ENCODE results near the gene KIF4A.
"Not testable (repeated sequence)": the region's sequence is repeated elsewhere in the genome, so short reads cannot be mapped to it uniquely, and the experiment has no call there.

The KIF4A gene

DNA sequence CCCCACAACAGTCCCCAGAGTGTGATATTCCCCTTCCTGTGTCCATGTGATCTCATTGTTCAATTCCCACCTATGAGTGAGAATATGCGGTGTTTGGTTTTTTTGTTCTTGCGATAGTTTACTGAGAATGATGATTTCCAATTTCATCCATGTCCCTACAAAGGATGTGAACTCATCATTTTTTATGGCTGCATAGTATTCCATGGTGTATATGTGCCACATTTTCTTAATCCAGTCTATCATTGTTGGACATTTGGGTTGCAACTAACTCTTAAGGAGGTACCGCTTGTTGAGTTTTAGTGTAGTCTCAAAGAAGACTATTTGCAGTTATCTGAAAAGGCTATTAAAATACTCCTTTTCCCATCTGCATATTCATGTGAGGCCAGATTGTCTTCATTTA, 110.3 kb downstream of the KIF4A start:
- not testable (repeated sequence) for DNase-seq

DNA sequence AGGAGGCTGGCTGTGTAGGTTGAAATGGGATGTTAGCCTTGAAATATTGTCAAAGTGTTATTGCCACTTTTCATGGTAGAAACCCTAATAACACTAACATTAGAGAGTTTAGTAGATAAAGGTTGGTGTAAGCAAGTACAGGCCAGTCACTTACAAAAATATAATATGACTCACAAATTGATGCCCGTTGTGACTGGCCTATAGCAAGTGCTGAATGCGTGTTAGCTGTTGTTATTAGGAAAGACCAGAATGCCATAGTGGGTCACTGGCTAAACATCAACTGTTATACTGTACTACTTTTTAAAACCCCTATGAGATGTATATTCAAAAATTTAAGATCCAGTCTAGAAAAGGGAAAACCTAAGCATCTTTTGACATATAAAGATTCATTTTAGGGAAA, 112.8 kb downstream of the KIF4A start:
- DNase-seq, result no peak

DNA sequence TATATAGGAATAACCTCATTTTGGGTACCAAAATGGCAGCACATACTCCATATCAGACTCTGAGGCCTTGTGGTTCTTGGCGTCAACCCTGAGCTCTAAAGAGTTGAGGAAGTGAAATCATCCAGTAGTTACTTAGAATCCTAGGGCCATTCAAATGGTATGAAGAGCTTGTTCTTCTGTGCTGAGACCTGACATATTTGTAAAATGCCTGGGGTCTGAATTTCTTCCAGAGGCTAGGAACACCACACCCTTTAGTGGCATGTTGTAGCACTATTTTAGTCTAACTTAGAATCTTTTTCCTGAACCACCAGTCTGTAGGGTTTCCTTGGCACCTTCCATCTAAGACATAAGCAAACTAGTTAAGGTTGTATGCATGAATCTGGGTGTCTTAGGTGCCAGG, 115.1 kb downstream of the KIF4A start:
- DNase-seq, result no peak

DNA sequence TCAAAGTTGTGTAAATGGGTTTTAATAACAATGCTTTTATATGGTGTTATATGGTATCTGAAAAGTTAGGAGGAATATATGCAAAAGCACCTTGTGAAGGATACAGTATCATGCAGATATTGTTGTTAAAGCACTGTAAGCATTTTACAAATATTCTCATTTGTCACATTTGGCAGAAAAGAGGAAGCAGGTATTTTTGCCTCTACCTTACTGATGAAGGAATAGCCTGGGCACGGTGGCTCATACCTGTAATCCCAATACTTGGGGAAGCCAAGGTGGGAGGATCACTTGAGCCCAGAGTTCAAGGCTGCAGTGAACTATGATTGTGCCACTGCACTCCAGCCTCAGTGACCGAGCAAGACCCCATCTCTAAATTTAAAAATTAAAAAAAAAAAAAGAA, 121.0 kb downstream of the KIF4A start:
- no peak for DNase-seq

DNA sequence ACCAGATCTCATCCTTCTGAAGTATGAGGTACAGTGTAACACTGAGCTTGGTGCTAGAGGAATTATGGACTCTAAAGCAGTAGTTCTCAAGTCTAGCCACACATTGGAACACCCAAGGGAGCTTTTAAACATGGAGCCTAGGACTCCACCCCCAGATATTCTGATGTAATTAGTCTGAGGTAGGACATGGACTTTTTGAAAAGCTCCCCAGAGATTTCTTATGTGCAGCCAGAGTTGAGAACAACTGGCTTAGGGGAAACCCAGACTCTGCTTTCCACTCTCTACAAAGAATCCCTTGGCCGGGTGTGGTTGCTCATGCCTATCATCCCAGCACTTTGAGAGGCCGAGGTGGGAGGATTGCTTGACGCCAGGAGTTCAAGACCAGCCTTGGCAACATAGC, 121.6 kb downstream of the KIF4A start:
- no peak for DNase-seq

DNA sequence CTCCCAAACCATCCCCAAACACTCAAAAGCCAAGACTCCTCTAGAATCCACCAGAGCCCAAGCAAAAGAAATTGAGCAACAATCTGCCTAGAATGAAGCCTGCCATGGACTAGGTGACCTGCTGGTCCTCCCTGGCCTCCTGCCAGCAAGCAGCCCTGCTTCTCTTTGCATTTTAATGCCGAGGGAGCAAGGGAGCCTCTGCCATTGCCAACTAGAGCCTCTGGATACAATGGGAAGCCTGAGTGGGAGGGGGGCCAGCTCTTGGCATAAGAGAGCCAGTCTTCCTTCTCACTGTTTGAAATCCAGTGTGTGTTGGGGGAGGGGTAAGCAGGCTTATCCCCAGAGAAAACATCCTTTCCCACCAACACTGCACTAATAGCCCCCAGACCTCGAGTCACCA, 131.7 kb downstream of the KIF4A start:
- no peak for DNase-seq

DNA sequence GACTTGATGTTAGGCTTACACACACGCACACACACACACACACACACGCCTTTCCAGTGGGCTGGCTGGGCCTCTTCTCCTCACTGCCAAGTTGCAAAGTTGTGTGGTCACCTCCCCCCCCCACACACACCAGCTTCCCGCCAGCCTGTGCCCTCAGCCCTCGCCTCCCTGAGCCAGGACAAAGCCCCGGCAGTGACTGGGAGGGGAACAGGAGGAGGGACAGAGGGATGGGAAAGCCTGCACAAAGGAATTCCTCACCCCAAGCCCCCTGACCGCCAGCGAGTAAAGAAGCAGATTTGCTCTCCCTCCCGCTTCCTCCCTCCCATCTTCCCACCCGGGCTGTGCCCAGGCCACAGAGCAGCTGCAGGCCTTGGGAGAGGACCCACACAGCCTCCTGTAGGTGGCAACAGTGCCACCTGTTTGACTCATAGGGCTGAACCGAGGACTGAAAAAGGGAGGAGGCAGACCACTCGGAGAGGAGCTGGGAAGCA, 133.0 kb downstream of the KIF4A start, which contains the start of gene GDPD2:
Gene GDPD2 (plus strand): TSS at position 464 of the 491 bp plus-strand sequence. CDS start 1,671 bp downstream, outside the sequence.
- peak; percentile 2 for DNase-seq

DNA sequence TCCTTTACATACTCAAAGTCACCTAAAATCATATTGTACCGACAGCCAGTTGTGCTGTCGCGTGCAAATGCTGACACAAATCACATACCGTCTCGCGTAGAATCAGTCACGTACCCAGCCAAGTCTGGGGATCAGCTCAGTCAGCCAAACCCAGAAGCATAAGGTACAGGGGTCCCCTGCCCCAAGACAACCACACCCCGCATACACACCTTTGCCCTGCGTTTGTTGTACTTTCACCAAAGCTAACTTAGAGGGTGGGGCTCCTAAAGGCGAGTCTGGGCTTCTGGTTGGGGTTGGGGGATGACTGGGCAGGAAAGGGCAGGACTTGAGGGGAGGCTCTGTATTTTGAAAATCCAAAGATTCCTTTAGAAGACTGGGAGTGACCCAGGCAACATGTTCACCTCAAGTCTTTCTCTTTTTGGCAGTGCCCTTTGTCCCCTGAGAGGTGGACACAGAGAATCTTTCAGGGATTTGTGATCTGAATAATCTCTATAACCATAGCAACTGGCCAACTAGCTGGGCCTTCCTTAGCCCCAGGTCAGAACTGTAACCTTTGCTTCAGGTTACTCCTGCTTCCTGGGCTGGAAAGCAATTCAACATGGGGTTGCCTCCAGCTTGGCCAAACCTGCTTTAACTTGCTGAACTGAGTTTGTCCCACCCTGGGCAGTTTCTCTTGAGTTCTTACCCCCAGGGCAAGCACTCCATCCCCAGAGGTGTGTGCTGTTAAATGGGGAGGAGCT, 134.2 kb downstream of the KIF4A start:
- no peak for DNase-seq

DNA sequence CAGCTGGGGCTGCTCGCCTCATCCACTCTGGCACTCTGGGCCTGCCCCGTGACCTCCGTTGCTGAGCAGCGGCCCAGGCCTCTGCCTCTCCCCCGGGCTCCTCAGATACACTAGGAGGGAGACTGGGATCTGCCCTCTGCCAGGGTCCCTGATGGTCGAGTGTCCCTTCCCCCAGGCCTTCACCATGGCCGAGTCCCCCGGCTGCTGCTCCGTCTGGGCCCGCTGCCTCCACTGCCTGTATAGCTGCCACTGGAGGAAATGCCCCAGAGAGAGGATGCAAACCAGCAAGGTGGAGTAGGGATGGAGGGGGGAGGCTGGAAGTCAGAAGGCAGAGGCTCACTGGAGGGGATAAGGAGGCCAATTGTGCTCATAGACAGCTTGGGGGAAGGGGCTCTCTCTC, 134.9 kb downstream of the KIF4A start:
- no peak for DNase-seq

DNA sequence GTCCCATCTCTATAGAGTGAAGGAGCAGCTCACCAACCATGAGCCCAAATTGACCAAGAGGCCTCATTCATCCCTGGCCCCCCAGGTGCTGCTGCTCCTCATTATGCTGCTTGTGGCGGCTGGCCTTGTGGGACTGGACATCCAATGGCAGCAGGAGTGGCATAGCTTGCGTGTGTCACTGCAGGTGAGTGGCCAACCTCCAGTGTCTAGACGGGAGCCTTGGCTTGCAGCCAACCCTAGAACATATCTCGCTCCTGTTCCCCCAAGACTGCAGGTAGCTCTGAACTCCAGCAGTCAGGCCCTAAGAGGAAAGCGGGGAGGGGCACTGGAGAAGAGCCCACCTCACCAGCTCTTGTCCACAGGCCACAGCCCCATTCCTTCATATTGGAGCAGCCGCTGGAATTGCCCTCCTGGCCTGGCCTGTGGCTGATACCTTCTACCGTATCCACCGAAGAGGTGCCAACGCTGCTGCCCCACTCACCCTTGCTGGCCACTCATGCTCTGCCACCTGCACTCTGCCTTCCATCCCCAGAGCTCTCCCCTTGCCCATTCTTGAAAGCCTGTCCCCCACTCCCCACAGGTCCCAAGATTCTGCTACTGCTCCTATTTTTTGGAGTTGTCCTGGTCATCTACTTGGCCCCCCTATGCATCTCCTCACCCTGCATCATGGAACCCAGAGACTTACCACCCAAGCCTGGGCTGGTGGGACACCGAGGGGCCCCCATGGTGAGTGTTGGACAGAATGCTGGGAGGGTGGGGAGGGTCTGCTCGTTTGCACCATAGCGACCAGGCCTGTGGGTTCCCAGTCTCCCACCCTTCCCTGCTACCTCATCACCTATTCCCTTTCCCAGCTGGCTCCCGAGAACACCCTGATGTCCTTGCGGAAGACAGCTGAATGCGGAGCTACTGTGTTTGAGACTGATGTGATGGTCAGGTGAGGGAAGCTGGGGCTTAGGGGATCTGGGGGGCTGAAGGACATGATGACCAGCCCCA, 136.7 kb downstream of the KIF4A start:
- no peak for DNase-seq

DNA sequence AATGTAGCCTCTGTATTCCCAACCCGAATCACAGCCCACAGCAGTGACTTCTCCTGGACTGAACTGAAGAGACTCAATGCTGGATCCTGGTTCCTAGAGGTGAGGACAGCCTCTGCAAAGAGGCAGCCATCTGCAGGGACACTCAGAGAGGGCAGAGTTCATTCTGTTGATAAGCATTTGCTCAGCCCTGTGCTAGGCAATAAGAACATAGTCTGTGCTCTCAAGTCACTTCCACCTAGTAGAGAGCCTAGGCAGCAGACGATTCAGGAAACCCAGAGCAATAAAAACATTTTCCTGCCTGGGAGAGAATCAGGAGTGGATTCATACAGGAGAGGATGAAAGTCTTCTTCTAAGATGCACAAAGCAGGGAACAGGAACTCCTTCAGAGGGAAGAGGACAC, 137.5 kb downstream of the KIF4A start:
- no peak for DNase-seq

DNA sequence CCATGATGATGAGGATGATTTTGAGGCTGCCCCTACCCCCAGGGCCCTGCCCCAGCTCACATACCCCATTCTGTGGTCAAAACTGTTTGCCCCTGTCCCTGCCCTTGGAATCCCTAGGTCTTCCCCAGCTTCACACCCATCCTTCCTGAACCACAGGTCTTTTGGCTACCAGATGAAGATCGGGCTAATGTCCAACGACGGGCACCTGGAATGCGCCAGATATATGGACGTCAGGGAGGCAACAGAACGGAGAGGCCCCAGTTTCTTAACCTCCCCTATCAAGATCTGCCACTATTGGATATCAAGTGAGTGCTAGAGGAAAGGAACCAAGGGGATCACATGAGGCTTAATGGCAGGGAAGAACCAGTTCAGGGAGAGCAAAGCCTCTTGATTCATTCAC, 139.9 kb downstream of the KIF4A start:
- no peak for DNase-seq

DNA sequence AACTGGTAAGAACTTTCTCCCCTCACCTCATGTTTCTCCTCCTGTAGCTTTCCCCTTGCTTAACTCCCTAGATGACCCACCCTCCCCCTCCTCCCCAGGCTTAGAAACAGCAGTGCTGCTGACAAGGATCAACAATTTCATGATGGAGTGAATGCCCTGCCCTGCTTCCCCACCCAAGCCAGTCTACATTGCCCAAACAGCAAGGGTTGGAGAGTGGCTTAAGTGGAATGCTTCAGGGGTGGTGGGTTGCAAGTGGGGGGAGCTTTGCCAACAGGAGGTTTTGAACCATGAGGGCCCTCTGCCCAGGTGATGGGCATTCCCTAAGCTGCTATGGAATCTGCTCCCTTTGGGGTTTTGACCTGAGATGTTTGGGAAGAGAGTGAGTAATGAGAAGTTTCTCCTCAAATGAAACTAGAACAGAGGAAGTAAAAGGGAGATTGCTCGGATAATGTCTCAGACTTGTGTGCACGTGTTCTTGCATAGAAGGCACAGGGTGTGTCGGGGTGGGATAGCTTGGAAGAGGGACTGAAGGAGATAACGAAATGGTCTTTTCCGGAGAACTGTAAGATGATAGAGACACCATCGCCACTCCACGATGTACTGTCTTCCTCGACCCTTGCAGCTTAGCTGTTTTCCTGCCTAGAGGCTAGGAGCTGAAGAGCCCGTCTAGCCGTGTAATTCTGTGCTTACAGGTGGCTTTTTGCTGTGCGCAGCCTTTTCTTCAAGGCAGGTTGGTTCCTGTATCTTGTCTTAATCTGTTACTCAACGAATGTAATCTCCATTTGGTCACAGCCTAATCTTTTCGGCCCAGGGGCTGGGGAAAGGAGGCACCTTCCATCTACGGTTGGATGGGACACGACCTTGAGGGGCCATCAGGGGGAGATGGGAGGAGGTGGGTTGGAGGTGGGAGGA, 143.3 kb downstream of the KIF4A start:
- DNase-seq, result no peak

DNA sequence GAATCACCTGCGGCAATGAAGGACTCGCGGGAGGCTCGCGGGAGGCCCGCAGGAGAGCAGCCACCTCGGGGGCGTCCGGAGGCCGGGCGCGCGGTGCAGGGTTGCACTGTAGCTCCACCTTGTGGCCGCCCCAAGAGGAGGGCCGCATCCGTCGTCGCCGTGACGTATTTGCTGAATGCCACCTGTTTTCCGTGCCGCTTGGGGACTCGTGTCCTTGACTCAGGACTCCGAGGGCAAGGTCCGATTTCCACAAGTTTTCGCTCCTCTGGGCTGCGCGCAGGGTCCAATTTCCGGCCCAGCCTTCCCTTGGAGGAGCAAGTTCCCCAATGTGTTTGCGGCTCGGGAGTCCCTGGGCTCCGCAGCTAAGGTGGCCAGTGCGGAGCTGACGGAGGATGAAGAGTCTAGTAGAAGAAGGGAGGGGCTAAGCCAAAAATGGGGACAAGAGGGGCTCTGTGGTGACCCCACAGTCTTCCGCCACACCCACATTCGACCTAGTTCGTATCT, 144.0 kb downstream of the KIF4A start:
- DNase-seq, result no peak

DNA sequence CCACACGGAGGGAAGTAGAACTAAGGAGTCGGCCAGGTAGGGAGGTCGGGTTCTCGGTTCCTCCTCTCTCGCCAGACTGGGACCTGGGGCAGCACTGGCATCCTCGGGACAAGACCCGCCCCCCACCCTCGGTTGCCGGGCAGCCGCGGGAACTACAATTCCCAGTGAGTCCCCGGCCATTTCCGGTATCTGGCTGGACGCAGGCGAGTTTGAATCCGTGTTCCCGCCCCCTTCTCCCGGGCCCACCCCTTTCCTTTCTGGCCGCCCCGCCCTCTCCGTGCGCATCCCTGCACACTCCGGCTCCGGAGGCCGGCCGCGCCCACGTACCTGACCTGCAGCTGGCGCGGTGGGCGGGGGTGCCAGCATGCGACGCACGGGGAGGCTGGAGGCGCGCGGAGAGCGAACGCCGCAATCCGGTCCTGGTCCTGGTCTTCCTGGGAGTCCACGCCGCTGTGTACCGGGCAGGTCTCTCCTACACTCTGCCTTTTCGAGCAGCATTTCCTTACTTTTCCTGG, 144.5 kb downstream of the KIF4A start:
- peak; percentile 38 for DNase-seq

DNA sequence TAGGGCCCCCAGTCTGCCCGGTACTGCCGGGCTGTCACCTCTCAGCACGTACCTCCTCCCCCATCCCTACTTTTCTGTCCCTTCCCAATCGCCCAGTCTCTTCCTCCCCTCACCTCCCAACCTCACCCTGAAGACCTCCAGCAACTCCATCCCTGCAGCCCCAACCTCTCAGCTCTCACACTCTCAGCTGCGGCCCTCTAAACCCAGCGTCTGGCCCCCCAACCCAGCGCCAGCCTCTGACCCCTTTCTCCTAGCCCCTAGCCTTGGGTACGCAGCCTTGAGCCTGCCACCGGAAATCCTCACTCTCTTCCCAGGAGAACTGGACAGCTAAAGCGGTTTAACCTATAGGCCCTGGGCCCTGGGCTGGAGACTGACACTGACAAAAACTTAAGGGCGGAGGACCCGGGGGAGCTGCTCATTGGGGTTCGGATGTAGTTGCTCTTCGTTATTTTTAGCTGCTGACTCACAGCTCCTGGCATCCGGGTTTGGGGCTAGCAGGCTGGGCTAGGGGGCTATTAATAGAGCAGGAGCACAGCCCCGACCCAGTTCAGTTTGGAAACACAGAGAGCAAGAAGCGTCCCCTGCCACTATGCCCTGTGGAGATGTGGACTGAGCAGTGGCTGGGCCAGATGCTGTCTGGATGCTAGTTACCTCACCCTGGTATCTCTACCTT, 145.1 kb downstream of the KIF4A start:
- no peak for DNase-seq

DNA sequence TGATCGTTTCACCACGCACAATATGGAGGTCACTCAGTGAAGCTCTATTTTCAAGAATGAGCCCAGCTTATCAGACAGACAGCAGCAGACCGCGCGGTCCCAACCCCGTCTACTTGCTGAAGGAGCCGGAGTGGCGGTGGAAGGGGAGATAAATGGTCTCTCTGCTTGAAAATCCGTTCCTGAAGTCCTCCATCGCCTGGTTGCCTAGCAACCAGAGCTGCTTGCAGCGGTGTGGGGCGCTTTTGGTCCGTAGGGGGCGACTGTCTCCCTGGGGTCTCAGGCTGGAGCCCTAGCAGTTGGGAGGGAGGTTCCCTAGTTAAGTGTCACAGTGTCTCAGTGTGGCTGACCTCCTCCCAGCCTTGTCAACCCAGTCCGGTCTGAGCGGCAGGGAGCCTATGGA, 146.4 kb downstream of the KIF4A start:
- DNase-seq, result no peak

DNA sequence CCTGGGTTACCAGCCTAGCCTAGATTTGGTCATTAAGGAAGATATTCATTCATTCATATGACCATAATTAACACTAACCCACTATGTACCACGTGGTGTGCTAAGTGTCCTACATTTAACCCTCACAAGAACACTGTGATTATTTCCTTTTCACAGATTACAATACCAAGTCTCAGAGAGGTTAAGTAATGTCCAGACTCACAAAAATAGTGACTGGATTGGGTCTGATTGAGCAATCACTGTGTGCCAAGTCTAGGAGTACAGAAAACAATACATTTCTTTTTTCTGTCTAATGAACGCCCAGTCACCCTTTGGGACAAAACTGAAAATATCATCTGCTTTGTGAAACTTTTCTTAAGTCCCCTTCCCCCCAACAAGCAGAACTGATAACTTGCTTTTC, 147.1 kb downstream of the KIF4A start:
- DNase-seq, result no peak

DNA sequence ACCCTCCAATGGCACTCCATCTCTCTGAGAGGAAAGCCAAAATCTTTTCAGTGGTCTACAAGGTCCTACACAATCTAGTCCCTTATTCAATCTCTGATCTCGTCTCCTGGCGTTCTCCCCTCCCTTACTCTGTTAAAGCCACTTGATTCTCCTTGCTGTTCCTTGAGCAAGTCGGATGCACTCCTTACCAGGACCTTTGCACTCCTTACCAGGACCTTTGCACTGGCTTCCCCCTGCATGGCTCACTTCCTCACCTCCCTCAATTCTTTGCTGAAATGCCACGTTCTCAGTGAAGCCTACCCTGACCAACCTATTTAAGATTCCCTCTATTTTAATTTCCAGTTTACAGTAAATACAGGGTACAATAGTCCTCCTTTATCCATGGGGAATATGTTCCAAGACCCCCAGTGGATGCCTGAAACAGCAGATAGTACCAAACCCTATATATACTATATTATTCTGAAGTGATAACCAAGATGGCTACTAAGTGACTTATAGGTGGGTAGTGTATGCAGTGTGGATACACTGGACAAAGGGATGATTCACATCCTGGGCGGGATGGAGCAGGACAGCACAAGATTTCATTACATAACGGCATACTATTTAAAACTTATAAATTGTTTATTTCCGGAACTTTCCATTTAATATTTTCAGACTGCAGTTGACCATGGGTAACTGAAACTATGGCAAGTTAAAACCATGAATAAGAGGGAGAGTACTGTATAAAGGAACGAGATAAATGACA, 148.2 kb downstream of the KIF4A start:
- no peak for DNase-seq

DNA sequence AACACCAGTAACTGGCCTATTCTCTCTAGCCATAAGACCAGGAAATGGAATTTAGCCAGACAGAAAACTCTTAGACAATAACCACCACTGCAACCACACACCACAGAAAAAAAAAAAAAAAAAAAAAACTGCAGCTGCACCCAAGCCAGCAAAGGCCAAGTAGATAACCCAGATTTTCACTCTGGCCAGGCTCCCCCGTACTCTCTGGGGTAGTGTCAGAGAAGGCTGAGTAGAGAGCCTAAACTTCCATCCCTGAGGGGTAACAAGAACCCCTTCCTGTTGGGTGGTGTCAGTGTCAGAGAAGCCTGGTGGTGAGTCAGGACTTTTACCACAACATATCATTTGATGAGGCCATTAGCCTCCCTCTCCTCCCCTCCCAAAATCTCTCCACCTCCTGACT, 149.1 kb downstream of the KIF4A start:
- no peak for DNase-seq

DNA sequence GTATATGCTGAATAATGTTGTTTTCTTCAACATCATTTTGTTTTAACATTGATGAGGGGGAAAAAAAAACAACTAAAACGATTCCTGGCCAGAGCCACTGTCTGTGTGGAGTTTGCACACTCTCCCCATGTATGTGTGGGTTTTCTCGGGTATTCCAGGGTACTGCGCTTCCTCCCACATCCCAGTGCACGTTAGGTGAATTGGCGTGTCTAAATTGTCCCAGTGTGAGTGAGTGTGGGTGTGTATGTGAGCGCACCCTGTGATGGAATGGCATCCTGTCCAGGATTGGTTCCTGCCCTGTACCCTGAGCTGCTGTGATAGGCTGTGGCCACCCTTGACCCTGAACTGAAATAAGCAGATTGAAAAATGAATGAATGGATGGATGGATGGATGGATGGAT, 152.3 kb downstream of the KIF4A start:
- no peak for DNase-seq

Data from NCI-H2081 treated with DMSO at 0.1 percent for 48 hours (cell line).